ENCODE results near the gene LNX2. TPM values are rescaled to one million over a fixed set of nuclear protein-coding genes. Genes with fewer than 3 reads are reported as not detected.

Gene LNX2
- 10 to 100 TPM; 10.7 to 18.7 (median 14.9) TPM for total RNA-seq
- polyA plus RNA-seq = 1 to 10 TPM; 3.6 to 9.3 TPM
- long read RNA-seq, donor 1, full-length matches to known transcripts = 15 of 26 reads
- long read RNA-seq, donor 1, partial matches to known transcripts = 8 of 26 reads
- long read RNA-seq, donor 1, other reads (novel, unspliced or antisense) = 3 of 26 reads
- long read RNA-seq, donor 2, full-length matches to known transcripts = 12 of 28 reads
- long read RNA-seq, donor 2, partial matches to known transcripts = 11 of 28 reads
- long read RNA-seq, donor 2, other reads (novel, unspliced or antisense) = 5 of 28 reads
- long read RNA-seq, donor 3, full-length matches to known transcripts = 16 of 35 reads
- long read RNA-seq, donor 3, partial matches to known transcripts = 7 of 35 reads
- long read RNA-seq, donor 3, other reads (novel, unspliced or antisense) = 12 of 35 reads

GRCh38 chr13:27620377-27621115, at the start of gene LNX2:
TSS of gene LNX2 (minus strand) at chr13:27620529. CDS start at chr13:27581703, 38,826 bp downstream.
- Histone ChIP-seq H3K27ac (peak within 1 kb of the TSS; percentile 72 to 98 (median 96)), H3K9me3 (peaks cover 0 to 2% (median 0%) of the 10 kb centered on the region in 12 donors), H3K4me1 (peaks cover 0 to 48% (median 33%) of the 10 kb centered on the region in 12 donors), H3K27me3 (no peaks in the 10 kb centered on the region), H3K36me3 (peaks cover 0 to 22% (median 5%) of the 10 kb centered on the region in 9 donors), H3K4me3 (peak within 1 kb of the TSS; percentile 66 to 98 (median 90))
- intact Hi-C loops (cut with DNase I) = loop anchor here in 5 of 10 donors (2.0 to 10.0 kb wide), 8 partner anchors 38 to 196 kb away; partner anchors contain the start of genes MTIF3 (in 4 of the 5) and GTF3A (in 2 of the 5)
- peak in 1 of 12 donors; percentile 3 for TF ChIP-seq CTCF (IDR thresholded peaks at IDR 0.05)
- peak in 1 of 2 donors; percentile 96 for TF ChIP-seq POLR2A (IDR thresholded peaks at IDR 0.05)
- ATAC-seq = peak; percentile 98 to 100 (median 98)
- peak; percentile 98 to 99 (median 99) for DNase-seq
- WGBS, 4 donors = 0 to 1% (median 0%) methylated on average over 39 to 79 of the region's 79 CpGs

GRCh38 chr13:27667946-27668345, 47.6 kb upstream of the LNX2 start:
- Histone ChIP-seq H3K36me3 (peaks cover 0 to 20% (median 8%) of the 10 kb centered on the region in 9 donors), H3K27me3 (no peaks in the 10 kb centered on the region), H3K9me3 (peaks cover 0 to 12% (median 0%) of the 10 kb centered on the region in 12 donors), H3K27ac (peak overlapping the region in 8 of 12 donors; percentile 11 to 59 (median 37)), H3K4me3 (no peak overlapping the region), H3K4me1 (peaks cover 0 to 24% (median 3%) of the 10 kb centered on the region in 12 donors)
- TF ChIP-seq CTCF (IDR thresholded peaks at IDR 0.05) = no peak
- TF ChIP-seq POLR2A (IDR thresholded peaks at IDR 0.05) = no peak
- peak in 4 of 5 donors; percentile 22 to 54 (median 33) for DNase-seq
- 16 to 39% (median 32%) methylated on average over 2 of the region's 2 CpGs for WGBS, 4 donors
- intact Hi-C loops (cut with DNase I) = loop anchor here in 5 of 10 donors (5.0 to 10.0 kb wide), 5 partner anchors 114 to 283 kb away; no protein-coding TSS in a partner anchor
- ATAC-seq = peak; percentile 75 to 89 (median 88)

- intact Hi-C loops (cut with DNase I) = loop anchor here in 5 of 10 donors (5.0 to 10.0 kb wide), 5 partner anchors 115 to 282 kb away; no protein-coding TSS in a partner anchor
- H3K36me3 ChIP-seq = peaks cover 0 to 20% (median 8%) of the 10 kb centered on the region in 9 donors
- peaks cover 0 to 31% (median 6%) of the 10 kb centered on the region in 12 donors for H3K4me1 ChIP-seq
- ATAC-seq (no peak), DNase-seq (no peak)
- H3K27me3 ChIP-seq = no peaks in the 10 kb centered on the region
- H3K4me3 ChIP-seq = no peak overlapping the region
- H3K9me3 ChIP-seq = peaks cover 0 to 6% (median 0%) of the 10 kb centered on the region in 12 donors
- WGBS, 4 donors = 67 to 88% (median 78%) methylated on average over 3 of the region's 3 CpGs
- TF ChIP-seq CTCF (IDR thresholded peaks at IDR 0.05) = no peak
- no peak for TF ChIP-seq POLR2A (IDR thresholded peaks at IDR 0.05)
- no peak overlapping the region for H3K27ac ChIP-seq
These were observed 46.6 kb upstream of the LNX2 start for GRCh38 chr13:27666951-27667350.
